GM12891 (cell line): ENCODE data around the gene SLC26A11.

Source experiments
- POLR2AphosphoS5 ChIP-seq: IDR thresholded peaks from 2 replicates; pipeline ENCODE4 v1.6.1; 2011; ENCODE audit warnings: low read depth, low read length, control low read depth
- SPI1 ChIP-seq: IDR thresholded peaks from 2 replicates; pipeline ENCODE4 v1.6.1; 2011; ENCODE audit warnings: low read depth, low read length, control low read depth
- TAF1 ChIP-seq: IDR thresholded peaks from 2 replicates; pipeline ENCODE4 v1.6.1; 2011; ENCODE audit warnings: low read depth, low read length, control low read depth

GRCh38 chr17:80182118-80182844, 37.9 kb upstream of the SLC26A11 start:
- TF ChIP-seq SPI1 (no peak), POLR2AphosphoS5 (no peak), TAF1 (no peak)
